Measurements from ENCODE around the gene FRAT1.

- TF ChIP-seq POLR2A (IDR thresholded peaks at IDR 0.05) (no peak), CTCF (IDR thresholded peaks at IDR 0.05) (peak in 1 of 6 experiments; percentile 2)
Measured at GRCh38 chr10:97332591-97333350, 13.7 kb downstream of the FRAT1 start.

Measured in esophagus squamous epithelium (tissue), 4 donors.